Mucosa of gallbladder (tissue), 1 donor: Measurements from ENCODE around the gene SMG9. TPM values are rescaled to one million over a fixed set of nuclear protein-coding genes. Genes with fewer than 3 reads are reported as not detected.
"Not testable (repeated sequence)": the region's sequence is repeated elsewhere in the genome, so short reads cannot be mapped to it uniquely, and the experiment has no call there.

Experiments
- DNase-seq: peaks from one replicate; pipeline ENCODE4 v3.0.0-alpha.2; 2020; ENCODE audit warnings: low spot score
- total RNA-seq: library from RNA; stranded (reverse); gene quantifications from one replicate; pipeline ENCODE4 v1.2.1, GENCODE V29; 2021
- donor health status: DM: no; HTN: no; CAD: no.

Gene SMG9
- total RNA-seq, 1 donor from 2014 or later: 71.4 TPM

GRCh38 chr19:43779820-43780219 lies 25.1 kb upstream of the SMG9 start:
- DNase-seq: no peak

- no peak for DNase-seq
Observed at GRCh38 chr19:43779147-43779819, 24.5 kb upstream of the SMG9 start.

GRCh38 chr19:43778651-43779050 lies 23.9 kb upstream of the SMG9 start:
- no peak for DNase-seq

GRCh38 chr19:43777163-43777695 lies 22.5 kb upstream of the SMG9 start:
- DNase-seq: no peak

- DNase-seq: no peak
Observed at GRCh38 chr19:43776286-43776685, 21.5 kb upstream of the SMG9 start.

GRCh38 chr19:43775299-43775890 lies 20.6 kb upstream of the SMG9 start:
- no peak for DNase-seq

GRCh38 chr19:43774940-43775258 lies 20.1 kb upstream of the SMG9 start:
- DNase-seq: not testable (repeated sequence)

- peak; percentile 34 for DNase-seq
Observed at GRCh38 chr19:43774103-43774939, 19.6 kb upstream of the SMG9 start.

GRCh38 chr19:43773725-43774102 lies 19.0 kb upstream of the SMG9 start:
- DNase-seq: no peak

- no peak for DNase-seq
Observed at GRCh38 chr19:43769256-43769655, 14.5 kb upstream of the SMG9 start.

- DNase-seq: no peak
Observed at GRCh38 chr19:43768273-43769050, 13.7 kb upstream of the SMG9 start.

- no peak for DNase-seq
Observed at GRCh38 chr19:43767818-43768217, 13.1 kb upstream of the SMG9 start.

GRCh38 chr19:43767316-43767715 lies 12.6 kb upstream of the SMG9 start:
- DNase-seq: no peak

GRCh38 chr19:43766755-43767043 lies 11.9 kb upstream of the SMG9 start:
- no peak for DNase-seq

GRCh38 chr19:43765109-43765876 lies 10.5 kb upstream of the SMG9 start:
- DNase-seq: peak; percentile 45

GRCh38 chr19:43764684-43765083 lies 9.9 kb upstream of the SMG9 start:
- DNase-seq: not testable (repeated sequence)

- no peak for DNase-seq
Observed at GRCh38 chr19:43763473-43763939, 8.7 kb upstream of the SMG9 start.

- DNase-seq: no peak
Observed at GRCh38 chr19:43762814-43763213, 8.1 kb upstream of the SMG9 start.

- no peak for DNase-seq
Observed at GRCh38 chr19:43760941-43761340, 6.2 kb upstream of the SMG9 start.

GRCh38 chr19:43759515-43759914 lies 4.8 kb upstream of the SMG9 start:
- no peak for DNase-seq

- DNase-seq: peak; percentile 85
Observed at GRCh38 chr19:43755256-43755801, 567 bp upstream of the SMG9 start.
